COLO829 (cell line): Measurements from ENCODE around the gene ADISSP.

Source experiments
- DNase-seq: peaks from one replicate; pipeline ENCODE4 v3.0.0; 2012; ENCODE audit warnings: low spot score

Gene ADISSP

GRCh38 chr20:3755269-3755668 is 12.3 kb downstream of the ADISSP start:
- DNase-seq = no peak

DNA sequence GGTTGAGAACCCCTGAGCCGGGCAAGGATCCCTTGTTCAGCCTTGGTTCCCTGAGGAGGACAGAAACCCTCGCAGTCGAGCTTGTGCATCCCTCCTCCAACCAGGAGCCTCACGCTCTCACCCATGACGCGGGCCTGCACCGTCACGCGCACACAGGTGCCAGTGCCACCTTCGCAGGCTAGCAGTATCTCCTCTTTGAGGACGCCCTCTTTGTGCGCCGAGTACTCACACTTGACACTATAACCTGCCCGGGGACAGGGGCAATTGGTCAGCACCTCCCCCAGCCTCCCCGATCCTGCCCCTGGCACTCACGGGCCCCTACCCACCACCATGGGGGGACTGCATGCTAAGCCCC is 13.3 kb downstream of the ADISSP start:
- no peak for DNase-seq

GRCh38 chr20:3753501-3754275 is 13.9 kb downstream of the ADISSP start:
- DNase-seq = no peak

DNA sequence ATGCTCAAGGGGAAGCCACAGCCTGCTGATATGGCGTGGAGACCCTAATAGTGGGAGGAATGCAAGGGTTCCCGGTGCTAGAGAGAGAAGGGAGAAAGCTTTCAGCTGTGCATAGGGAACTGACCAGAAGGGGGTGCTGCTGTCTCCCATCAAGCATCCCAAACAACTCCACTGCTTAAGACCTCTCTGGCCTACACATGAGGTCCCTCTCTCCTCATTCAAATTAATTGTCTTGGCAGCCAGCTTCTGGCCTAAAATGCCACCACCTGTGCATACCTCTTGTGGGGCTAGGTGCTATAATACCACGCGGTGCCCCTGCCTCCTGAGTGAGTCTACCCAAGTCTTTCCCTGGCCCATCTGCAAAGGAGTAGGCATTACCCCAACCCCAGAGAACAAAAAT is 14.5 kb downstream of the ADISSP start:
- peak; percentile 88 for DNase-seq

GRCh38 chr20:3752386-3752759 is 15.2 kb downstream of the ADISSP start:
- DNase-seq = no peak

GRCh38 chr20:3751675-3752385 is 15.7 kb downstream of the ADISSP start:
- no peak for DNase-seq

DNA sequence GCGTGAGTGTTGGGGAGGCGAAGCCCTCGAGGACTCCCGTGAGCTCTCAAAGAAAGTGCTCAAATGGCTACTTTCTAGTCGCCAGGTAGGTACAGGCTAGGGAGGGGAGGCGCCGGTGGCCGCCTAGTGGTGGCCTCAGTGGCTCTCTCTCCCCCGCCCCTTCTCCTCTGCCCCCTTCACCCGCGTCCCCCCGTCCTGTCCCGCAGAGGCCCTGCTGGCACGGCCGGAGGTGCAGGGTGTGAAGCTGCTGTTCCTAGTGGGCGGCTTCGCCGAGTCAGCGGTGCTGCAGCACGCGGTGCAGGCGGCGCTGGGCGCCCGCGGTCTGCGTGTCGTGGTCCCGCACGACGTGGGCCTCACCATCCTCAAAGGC is 16.3 kb downstream of the ADISSP start:
- no peak for DNase-seq

GRCh38 chr20:3749689-3750531 is 17.6 kb downstream of the ADISSP start:
- DNase-seq = peak; percentile 76

GRCh38 chr20:3749087-3749688 is 18.4 kb downstream of the ADISSP start:
- no peak for DNase-seq

DNA sequence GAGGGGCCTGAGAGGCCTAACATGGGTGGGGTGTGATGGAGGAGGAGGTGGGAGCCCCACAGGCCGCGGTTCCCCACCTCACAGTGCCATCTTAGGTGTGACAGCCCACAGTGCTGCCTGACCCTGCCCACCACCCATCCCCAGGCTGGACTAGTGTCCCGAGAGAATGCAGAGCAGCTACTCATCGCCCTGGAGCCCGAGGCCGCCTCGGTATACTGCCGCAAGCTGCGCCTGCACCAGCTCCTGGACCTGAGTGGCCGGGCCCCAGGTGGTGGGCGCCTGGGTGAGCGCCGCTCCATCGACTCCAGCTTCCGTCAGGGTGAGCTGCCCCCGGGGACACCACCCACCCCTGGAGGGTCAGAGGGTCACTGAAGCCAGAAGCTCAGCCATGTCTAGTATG is 19.5 kb downstream of the ADISSP start:
- DNase-seq = no peak

- no peak for DNase-seq
Observed at GRCh38 chr20:3747471-3747870, 20.1 kb downstream of the ADISSP start.

GRCh38 chr20:3745686-3746173 is 21.8 kb downstream of the ADISSP start:
- no peak for DNase-seq

DNA sequence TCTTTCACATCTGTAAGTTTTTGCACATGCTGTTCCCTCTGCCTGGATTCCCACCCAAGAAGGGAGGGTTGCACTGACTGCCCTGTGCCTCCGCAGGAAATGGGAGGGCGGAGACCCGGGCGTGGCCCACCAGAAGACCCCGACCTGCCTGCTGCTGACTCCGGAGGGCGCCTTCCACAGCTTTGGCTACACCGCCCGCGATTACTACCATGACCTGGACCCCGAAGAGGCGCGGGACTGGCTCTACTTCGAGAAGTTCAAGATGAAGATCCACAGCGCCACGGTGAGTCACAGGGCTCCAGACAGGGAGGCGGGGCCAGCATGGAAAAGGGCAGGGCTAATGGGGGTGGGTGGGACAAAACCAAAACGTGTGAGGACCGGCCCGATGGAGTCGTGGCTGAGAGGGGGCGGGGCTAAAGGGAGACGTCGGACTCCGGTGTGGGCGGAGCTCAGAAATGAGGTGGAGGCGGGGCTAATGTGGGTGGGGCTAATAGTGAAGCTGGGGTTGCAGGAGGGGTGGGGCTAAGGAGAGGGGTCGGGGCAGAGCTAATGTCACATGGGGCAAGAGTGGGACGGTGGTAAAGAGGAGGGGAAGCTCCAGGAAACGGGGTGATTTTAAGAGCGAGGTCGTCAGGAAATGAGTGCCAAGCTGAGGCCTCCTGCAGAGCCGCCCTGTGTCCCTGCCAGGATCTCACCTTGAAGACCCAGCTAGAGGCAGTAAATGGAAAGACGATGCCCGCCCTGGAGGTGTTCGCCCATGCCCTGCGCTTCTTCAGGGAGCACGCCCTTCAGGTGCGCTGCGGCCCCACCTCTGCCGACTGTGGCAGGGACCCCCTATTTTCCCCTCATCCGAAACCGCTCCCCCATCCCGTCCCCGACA is 22.5 kb downstream of the ADISSP start:
- peak; percentile 96 for DNase-seq

- DNase-seq = no peak
Observed at GRCh38 chr20:3744037-3744436, 23.5 kb downstream of the ADISSP start.

DNA sequence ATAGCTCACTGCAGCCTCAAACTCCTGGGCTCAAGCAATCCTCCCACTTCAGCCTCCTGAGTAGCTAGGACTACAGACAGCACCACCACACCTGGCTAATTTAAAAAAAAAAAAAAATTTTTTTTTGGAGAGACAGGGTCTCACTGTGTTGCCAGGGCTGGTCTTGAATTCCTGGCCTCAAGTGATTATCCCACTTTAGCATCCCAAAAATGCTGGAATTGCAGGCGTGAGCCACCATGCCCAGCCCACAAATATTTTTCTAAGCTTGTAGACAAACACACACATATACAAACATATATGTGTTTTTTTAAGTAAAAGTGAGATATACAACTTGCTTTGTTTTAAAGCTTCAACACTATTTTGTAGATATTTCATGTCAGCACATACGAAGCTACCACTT is 24.3 kb downstream of the ADISSP start:
- DNase-seq = no peak

DNA sequence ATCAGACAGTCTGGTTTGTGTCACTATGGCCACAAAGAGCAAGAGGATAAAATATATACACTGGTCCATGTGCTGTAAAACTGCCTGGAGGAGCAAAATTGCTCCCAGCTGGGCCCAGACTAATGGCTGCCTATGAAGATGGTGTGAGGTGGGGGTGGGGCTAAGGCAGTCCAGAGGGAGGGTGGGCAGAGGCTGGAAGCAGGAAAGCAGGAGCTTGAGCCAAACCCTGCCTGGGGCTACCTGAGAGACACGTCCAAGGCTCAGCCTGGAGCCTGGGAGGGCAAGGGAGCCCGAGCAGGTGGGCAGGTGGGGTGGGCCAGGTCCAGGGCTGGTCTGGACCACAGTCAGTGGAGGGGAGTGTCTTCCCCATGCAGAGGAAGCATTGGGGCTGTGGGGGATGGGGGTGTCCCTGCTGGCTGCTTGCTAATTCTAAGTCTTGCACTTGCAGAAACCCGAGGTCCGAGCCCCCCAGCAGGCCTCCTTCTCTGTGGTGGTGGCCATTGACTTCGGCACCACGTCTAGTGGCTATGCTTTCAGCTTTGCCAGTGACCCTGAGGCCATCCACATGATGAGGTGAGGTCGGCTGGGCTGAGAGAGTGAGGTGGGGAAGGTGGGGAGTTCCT is 25.6 kb downstream of the ADISSP start:
- DNase-seq = no peak

GRCh38 chr20:3740615-3741301 is 26.8 kb downstream of the ADISSP start:
- DNase-seq = no peak

- no peak for DNase-seq
Observed at GRCh38 chr20:3739926-3740451, 27.6 kb downstream of the ADISSP start.

DNA sequence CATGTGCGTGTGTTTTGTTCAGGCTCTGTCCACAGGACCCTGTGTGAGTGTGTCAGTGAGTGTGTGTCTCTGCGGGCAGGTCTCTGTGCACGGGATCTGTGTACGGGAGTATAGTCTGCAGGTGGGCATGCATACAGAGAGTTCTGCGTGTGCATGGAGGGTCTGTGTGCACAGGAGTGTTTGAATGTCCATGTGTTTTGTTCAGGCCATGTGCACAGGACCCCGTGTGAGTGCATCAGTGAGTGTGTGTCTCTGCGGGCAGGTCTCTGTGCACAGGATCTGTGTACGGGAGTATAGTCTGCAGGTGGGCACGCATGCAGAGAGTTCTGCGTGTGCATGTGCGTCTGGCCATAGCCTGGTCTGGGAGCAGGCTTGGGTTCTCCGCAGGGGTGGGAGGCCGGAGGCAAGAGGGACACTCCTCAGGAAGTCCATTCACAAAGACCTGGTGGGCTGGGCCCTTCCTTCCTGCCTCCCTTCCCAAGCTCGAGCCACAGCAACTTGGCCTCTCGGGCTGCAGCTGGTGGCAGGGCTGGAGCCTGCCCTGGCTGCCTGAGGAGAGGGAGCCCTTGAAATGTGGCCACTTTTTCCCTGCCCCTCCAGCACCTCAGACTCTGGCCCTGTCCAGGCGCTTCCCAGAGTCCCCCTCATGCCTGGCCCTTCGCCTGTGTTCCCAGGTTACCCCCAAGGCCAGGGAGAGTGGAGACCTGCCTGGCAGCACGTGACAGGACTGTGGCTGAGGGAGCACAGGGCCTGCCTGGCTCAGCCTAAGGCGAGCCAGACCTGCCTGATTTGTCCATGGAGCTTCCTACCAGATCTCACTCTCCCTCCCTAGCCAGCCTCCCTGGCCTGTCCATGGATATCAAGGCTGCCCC is 28.3 kb downstream of the ADISSP start:
- DNase-seq = no peak
